GM18907 (cell line): Measurements from ENCODE around the gene MET.

Source experiments
- ATAC-seq: cut with Tn5 transposase; IDR thresholded peaks from one replicate; pipeline ENCODE4 v1.9.1; 2021; ENCODE audit warnings: mild to moderate bottlenecking, moderate library complexity; ENCODE audit not compliant: unreplicated experiment

MET gene

GRCh38 chr7:116780521-116780920 lies 108.5 kb downstream of the MET start:
- peak; percentile 46 for ATAC-seq

DNA sequence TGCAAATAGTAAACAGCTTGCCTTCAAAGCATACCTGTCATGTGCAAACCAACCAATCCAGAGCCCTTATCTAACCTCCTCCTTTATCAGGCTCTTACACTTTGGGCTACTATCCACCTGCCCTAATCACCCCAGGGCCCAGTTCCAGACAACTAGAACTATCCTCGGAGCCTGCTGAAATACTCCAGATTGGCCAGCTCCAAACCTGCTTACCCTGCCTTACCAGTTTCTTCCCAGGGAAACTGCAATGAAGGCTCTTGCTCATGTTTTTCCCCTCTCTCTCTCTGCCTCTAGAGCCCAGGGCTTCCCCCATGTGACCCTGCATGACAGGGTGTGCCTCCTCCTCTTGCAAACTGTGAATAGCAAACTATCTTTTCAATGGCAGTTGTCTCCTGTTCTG lies 109.0 kb downstream of the MET start:
- ATAC-seq, result no peak

DNA sequence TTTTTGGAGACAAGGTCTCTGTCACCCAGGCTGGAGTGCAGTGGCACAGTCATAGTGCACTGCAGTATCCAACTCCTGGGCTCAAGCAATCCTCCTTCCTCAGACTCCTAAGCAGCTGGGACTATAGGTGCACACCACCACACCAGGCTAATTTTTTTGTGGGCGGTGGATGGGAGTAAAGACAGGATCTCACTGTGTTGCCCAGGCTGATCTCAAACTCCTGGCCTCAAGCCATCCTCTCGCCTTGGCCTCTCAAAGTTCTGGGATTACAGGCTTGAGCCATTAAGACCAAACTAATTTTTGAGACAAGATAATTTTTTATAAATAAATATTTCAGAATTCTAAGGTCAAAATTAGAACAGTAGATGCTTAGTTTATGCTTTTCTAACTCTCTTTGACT lies 109.6 kb downstream of the MET start:
- ATAC-seq, result no peak

- ATAC-seq, result no peak
These were observed 110.2 kb downstream of the MET start for GRCh38 chr7:116782177-116782711.

GRCh38 chr7:116783666-116784318 lies 111.8 kb downstream of the MET start:
- ATAC-seq, result no peak

- no peak for ATAC-seq
These were observed 112.7 kb downstream of the MET start for GRCh38 chr7:116784647-116785046.

GRCh38 chr7:116785843-116786242 lies 113.8 kb downstream of the MET start:
- ATAC-seq, result no peak

- peak; percentile 99 for ATAC-seq
These were observed 114.9 kb downstream of the MET start for GRCh38 chr7:116786791-116787443.

DNA sequence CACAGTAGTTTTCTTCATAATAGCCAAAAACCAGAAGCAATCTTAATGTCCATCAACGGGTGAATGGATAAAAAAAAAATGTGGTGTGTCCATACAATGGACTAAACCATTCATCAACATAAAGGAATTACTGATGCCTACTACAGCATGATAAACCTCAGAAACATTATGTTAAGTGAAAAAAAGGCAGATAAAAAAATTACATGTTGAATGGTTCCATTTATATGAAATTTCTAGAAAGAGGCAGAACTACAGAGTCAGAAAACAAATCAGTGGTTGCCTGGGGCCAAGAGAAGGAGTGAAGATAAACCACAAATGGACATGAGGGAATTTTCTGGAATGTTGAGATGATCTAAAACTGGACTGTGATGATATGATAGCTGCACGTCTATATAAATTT lies 115.9 kb downstream of the MET start:
- no peak for ATAC-seq

DNA sequence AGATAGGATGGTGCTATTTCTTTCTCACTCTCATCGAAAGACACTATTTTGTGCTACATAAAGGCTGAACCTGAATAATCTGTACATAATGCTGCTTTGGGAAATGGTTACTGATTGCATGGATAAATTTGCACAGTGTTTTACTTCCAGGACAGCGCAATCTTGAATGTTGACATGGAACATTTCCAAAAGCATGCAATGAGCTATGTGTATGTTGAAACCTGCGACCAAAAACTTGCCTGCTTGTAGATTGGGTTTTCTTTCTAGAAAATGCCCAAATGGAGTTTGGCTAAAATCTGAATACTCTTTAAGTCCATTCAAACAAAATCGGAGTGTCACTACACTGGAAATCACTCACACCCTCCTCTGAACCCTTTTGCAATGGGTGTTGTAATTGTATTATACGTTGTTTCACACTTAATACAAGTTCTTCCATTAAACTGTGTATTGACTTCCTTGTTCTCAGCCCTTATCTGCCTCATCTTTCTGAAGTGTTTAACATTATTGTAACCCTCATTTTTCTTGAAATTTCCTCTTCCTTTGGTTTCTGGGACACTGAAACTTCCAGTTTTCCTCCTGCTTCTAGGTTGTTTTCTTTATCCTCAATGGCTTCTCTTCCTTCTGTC lies 116.7 kb downstream of the MET start:
- ATAC-seq, result no peak

GRCh38 chr7:116790025-116790424 lies 118.0 kb downstream of the MET start:
- no peak for ATAC-seq

DNA sequence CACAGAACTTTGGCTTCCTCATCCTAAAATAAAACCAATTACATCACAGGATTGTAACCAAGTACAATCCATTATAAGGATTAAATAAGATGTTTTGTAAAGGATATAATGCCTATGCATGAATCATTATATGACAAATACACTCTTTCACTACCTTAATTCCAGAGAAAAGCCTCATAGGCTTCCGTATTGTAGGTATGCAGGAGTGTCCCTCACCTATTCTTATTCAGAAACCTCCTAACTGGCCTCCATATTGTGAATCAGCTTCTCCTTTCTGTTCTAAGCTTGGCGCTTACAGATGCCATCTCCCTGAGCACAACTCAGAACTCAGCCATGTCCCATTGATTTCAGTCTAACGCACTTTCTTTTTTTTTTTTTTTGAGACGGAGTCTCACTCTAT lies 120.8 kb downstream of the MET start:
- ATAC-seq, result no peak

DNA sequence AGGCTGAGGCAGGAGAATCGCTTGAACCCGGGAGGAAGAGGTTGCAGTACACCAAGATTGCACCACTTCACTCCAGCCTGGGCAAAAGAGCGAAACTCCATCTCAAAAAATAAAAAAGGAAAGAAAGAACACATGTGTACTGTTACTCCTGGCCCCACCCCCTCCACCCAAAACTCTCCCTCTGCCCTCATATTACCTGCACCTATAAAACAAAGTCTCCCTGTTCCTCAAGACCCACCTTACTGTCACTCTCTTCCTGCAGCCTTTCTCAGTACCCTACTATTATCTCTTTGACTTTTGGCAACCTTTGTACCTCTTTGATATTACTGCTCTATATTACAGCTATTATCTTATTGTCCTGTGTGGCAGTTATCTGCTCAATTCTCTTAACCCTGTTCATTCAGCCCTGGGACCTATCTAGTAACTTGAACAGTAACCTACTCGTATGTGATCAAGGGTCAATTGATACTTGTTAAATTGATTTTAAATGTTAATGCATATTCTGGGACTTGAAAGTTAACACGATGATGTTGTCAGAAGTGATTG lies 121.9 kb downstream of the MET start:
- no peak for ATAC-seq

- ATAC-seq, result no peak
These were observed 124.5 kb downstream of the MET start for GRCh38 chr7:116796471-116796870.

DNA sequence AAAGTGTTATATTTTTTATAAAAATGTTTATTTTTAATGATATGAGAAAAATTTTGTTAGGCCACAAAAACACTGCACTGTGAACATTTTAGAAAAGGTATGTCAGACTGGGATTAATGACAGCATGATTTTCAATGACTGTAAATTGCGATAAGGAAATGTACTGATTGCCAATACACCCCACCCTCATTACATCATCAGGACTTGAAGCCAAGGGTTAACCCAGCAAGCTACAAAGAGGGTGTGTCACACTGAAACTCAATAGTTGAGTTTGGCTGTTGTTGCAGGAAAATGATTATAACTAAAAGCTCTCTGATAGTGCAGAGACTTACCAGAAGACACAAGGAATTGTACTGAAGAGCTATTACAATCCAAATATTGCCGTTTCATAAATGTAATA lies 125.6 kb downstream of the MET start:
- ATAC-seq, result no peak

GRCh38 chr7:116798232-116798631 lies 126.2 kb downstream of the MET start:
- no peak for ATAC-seq

GRCh38 chr7:116799916-116800315 lies 127.9 kb downstream of the MET start:
- no peak for ATAC-seq

DNA sequence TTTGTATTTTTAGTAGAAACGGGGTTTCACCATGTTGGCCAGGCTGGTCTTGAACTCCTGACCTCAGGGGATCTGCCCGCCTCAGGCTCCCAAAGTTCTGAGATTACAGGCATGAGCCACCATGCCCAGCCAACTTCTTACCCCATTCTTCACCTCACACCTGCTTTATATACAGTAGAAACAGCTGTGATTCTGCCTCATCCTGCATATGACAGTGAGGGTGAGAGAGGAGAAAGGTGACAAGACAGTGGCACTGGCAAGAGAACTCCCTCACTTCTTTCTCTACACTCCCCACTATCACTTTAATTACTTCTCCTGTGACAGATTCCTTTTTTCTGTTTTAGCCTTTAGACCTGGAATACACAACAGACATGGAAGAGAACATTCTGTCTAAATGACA lies 128.6 kb downstream of the MET start:
- no peak for ATAC-seq

DNA sequence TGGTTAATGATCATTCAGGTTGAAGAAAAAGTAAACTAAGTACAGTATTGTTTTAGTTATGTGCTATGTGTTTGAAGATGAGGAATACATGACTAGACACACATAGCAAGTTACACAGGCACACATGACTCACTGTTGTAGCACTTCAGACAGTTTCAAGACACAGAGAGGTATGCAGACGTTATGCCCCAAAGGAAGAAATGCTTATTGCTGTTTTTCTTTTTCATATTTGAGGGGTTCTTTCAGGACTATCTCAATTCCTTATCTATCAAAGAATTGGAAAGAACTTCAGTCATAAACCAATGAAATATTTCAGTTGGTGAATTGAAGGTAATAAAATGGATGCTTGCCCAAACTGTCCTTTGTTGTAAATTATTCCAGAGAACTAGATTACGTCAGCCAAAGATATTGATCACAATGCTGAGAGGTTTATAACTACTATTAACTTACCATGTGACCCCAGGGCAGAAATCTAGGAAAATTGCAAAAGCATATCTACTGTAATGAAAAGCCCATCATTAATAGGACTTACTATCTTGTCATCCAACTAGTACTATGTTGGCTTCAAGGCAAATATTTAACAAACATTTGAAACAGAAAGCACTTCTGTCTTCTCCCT lies 129.2 kb downstream of the MET start:
- no peak for ATAC-seq

DNA sequence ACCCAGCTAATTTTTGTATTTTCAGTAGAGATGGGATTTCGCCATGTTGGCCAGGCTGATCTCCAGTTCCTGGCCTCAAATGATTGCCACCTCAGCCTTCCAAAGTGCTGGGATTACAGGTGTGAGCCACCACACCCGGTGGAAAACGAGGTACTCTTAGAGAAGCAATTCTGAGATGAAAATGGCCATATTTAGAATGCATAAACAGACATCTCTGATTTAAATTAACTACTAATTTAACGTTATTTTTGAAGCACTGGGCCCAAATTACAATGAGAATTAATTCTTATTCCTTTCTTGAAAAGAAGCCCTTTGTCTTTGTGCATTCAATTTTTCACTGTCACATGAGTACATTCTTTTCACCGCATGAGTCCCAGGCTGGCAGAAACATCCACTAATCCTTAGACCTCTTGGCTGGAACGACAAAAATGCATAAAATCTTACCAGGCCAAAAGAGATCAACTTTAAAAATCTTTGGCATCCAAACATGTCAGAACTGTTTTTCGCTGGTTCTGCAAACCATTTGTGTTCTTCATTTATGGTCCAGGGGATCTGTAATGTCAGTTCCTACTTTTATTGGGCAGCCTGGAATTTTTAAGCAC lies 130.2 kb downstream of the MET start:
- no peak for ATAC-seq

GRCh38 chr7:116802746-116803152 lies 130.8 kb downstream of the MET start:
- peak; percentile 86 for ATAC-seq
